Endothelial cell of umbilical vein (primary cell): ENCODE data around the gene MAP3K14. TPM values are rescaled to one million over a fixed set of nuclear protein-coding genes. Genes with fewer than 3 reads are reported as not detected.
A peak's percentile ranks its signal among the peaks of the same experiment; 100 is the strongest.

Experiments used
- BruUV-seq: library from RNA; stranded (reverse); fragments of 400-500 nt; replicated peaks from 2 replicates; lab custom pipeline; 2021; lab: Mats Ljungman, UMichigan
- CTCF ChIA-PET: fragments of 300-600, 350-600 bp; sonication (Branson Sonifier 250); formaldehyde crosslinking; loops from one replicate; lab custom pipeline; 2021; ENCODE audit warnings: antibody characterized with exemption, inconsistent platforms; lab: Charles Lee
- POLR2A ChIA-PET: fragments of 300-600, 350-600 bp; sonication (Branson Sonifier 250); formaldehyde crosslinking; loops from one replicate; lab custom pipeline; 2021; ENCODE audit warnings: antibody characterized with exemption, inconsistent platforms; lab: Charles Lee
- DNase-seq: peaks from one replicate; pipeline ENCODE4 v3.0.0-alpha.2; 2011; ENCODE audit warnings: low read depth, low spot score
- FAIRE-seq: peaks from 2 replicates; lab custom pipeline; 2011; peaks lifted over from hg19 to GRCh38; lab: Jason Lieb, UNC
- H2AFZ ChIP-seq: 2 replicates; pipeline ENCODE4 v1.6.0; 2012; ENCODE audit warnings: low read depth, low read length, control low read depth, inconsistent platforms
- H3K27ac ChIP-seq: 2 replicates; pipeline ENCODE4 v1.5.1; 2011; ENCODE audit warnings: low read depth, mild to moderate bottlenecking, control low read depth, low read length, moderate library complexity; ENCODE audit not compliant: insufficient read depth
- H3K27me3 ChIP-seq, 2 experiments: 2 replicates each; pipeline versions ENCODE4 v1.6.0 to v1.6.1; 2011; ENCODE audit warnings: low read length in 2 of 2, mixed read lengths in 1 of 2; ENCODE audit not compliant: control insufficient read depth in 2 of 2, insufficient read depth in 2 of 2
- H3K36me3 ChIP-seq, 2 experiments: 2 replicates in 1 of 2; 3 replicates in 1 of 2; pipeline ENCODE4 v1.5.1; 2011; ENCODE audit warnings: low read length in 2 of 2, mild to moderate bottlenecking in 1 of 2, moderate library complexity in 1 of 2; ENCODE audit not compliant: control insufficient read depth in 2 of 2, insufficient read depth in 2 of 2; ENCODE audit errors: extremely low read depth in 1 of 2
- H3K4me1 ChIP-seq: 3 replicates; pipeline ENCODE4 v1.5.1; 2011; ENCODE audit warnings: mild to moderate bottlenecking, low read length; ENCODE audit not compliant: control insufficient read depth, insufficient read depth; ENCODE audit errors: extremely low read depth
- H3K4me2 ChIP-seq: 2 replicates; pipeline ENCODE4 v1.6.1; 2011; ENCODE audit warnings: low read length, control low read depth, mixed read lengths; ENCODE audit not compliant: insufficient read depth
- H3K4me3 ChIP-seq, 3 experiments: fragments of 200-600 bp in 1 of 3; sonication (generic), shearing (Covaris generic) in 1 of 3; replicated peaks in 1 of 3; 2 replicates each; pipeline ENCODE4 v1.5.1; 2011 to 2016; ENCODE audit warnings: control low read depth in 3 of 3, low read length in 3 of 3, mild to moderate bottlenecking in 2 of 3, inconsistent platforms in 1 of 3, low read depth in 1 of 3, moderate library complexity in 1 of 3; ENCODE audit not compliant: insufficient read depth in 1 of 3
- H3K79me2 ChIP-seq: 2 replicates; pipeline ENCODE4 v1.6.0; 2012; ENCODE audit warnings: low read length, inconsistent platforms; ENCODE audit not compliant: control insufficient read depth, insufficient read depth
- H3K9ac ChIP-seq: replicated peaks from 2 replicates; pipeline ENCODE3; 2011; ENCODE audit warnings: low read length, control low read depth; ENCODE audit not compliant: insufficient read depth; ENCODE audit errors: extremely low read depth
- H3K9me1 ChIP-seq: replicated peaks from 3 replicates; pipeline ENCODE4 v1.6.0; 2011; ENCODE audit warnings: mild to moderate bottlenecking, low read length; ENCODE audit not compliant: control insufficient read depth, insufficient read depth; ENCODE audit errors: extremely low read depth
- H3K9me3 ChIP-seq: replicated peaks from 2 replicates; pipeline ENCODE4 v1.5.1; 2012; ENCODE audit warnings: low read length, inconsistent platforms; ENCODE audit not compliant: control insufficient read depth, insufficient read depth
- H4K20me1 ChIP-seq: replicated peaks from 2 replicates; pipeline ENCODE3; 2011; ENCODE audit warnings: mild to moderate bottlenecking, low read length; ENCODE audit not compliant: control insufficient read depth, insufficient read depth; ENCODE audit errors: extremely low read depth
- EZH2 ChIP-seq: IDR thresholded peaks from 2 replicates; pipeline ENCODE4 v1.6.1; 2012; ENCODE audit warnings: borderline replicate concordance, low read depth, mild to moderate bottlenecking, moderate library complexity, low read length, inconsistent platforms; ENCODE audit not compliant: severe bottlenecking
- FOS ChIP-seq: IDR thresholded peaks from 2 replicates; pipeline ENCODE4 v1.6.1; 2011; ENCODE audit warnings: mild to moderate bottlenecking, low read length, moderate library complexity, borderline replicate concordance; ENCODE audit not compliant: insufficient read depth
- GATA2 ChIP-seq: IDR thresholded peaks from 2 replicates; pipeline ENCODE4 v1.7.0; 2011; ENCODE audit warnings: low read depth, mild to moderate bottlenecking, moderate library complexity, mixed read lengths, low read length; ENCODE audit not compliant: insufficient read length, insufficient read depth
- JUN ChIP-seq: IDR thresholded peaks from 2 replicates; pipeline ENCODE4 v1.6.1; 2011; ENCODE audit warnings: borderline replicate concordance, low read depth; ENCODE audit not compliant: insufficient read length, insufficient read depth
- MAX ChIP-seq: IDR thresholded peaks from 2 replicates; pipeline ENCODE4 v1.6.1; 2011; ENCODE audit not compliant: insufficient read depth, insufficient read length
- MYC ChIP-seq: IDR thresholded peaks from one replicate; pipeline ENCODE4 v1.6.1; 2011; ENCODE audit warnings: mild to moderate bottlenecking, low read depth, low read length
- POLR2A ChIP-seq: IDR thresholded peaks from 2 replicates; pipeline ENCODE4 v1.6.1; 2012; ENCODE audit warnings: low read depth, mild to moderate bottlenecking, control low read depth, low read length
- POLR2AphosphoS5 ChIP-seq: IDR thresholded peaks from 2 replicates; pipeline ENCODE4 v1.6.1; 2012; ENCODE audit warnings: low read depth, mild to moderate bottlenecking, control low read depth, low read length, moderate library complexity; ENCODE audit not compliant: insufficient read depth
- dilution Hi-C: fragments of 300-500 bp; cut with MboI; formaldehyde crosslinking; loops from one replicate; pipeline ENCODE4 v1.15.0; 2019; ENCODE audit warnings: low sequenced_read_pairs; ENCODE audit not compliant: extremely low pct_ligation_motif_present
- intact Hi-C: fragments of 100-400 bp; cut with micrococcal nuclease; formaldehyde crosslinking; loops from one replicate; pipeline ENCODE4 v1.10.0; 2022
- polyA plus RNA-seq, 4 experiments: library from polyadenylated mRNA; depleted of rRNA in 3 of 4; stranded (reverse) in 3 of 4; unstranded in 1 of 4; fragments of >200 nt; gene quantifications; 2 replicates each; pipeline versions ENCODE4 v1.2.1 to v1.2.3, GENCODE V29; 2011 to 2012; ENCODE audit warnings: missing spikeins in 1 of 4
- total RNA-seq: library from RNA; stranded (reverse); gene quantifications from 2 replicates; pipeline ENCODE4 v1.2.3, GENCODE V29; 2021
- TF ChIP-seq, protein P1 (sequence below), 2 donors: IDR thresholded peaks; 1 replicate in 1 of 2; 2 replicates in 1 of 2; pipeline ENCODE4 v1.5.1; 2011; ENCODE audit warnings: low read length in 2 of 2, mild to moderate bottlenecking in 2 of 2, moderate library complexity in 2 of 2, control low read depth in 1 of 2, inconsistent platforms in 1 of 2, low read depth in 1 of 2; ENCODE audit not compliant: insufficient read depth in 1 of 2; ENCODE audit errors: extremely low read depth in 1 of 2

MAP3K14 gene
- total and polyA plus RNA-seq, 2 donors (not counting 3 experiments of a cell fraction or from before 2014, with no cell fraction given), result 5.4 to 9.8 TPM

DNA sequence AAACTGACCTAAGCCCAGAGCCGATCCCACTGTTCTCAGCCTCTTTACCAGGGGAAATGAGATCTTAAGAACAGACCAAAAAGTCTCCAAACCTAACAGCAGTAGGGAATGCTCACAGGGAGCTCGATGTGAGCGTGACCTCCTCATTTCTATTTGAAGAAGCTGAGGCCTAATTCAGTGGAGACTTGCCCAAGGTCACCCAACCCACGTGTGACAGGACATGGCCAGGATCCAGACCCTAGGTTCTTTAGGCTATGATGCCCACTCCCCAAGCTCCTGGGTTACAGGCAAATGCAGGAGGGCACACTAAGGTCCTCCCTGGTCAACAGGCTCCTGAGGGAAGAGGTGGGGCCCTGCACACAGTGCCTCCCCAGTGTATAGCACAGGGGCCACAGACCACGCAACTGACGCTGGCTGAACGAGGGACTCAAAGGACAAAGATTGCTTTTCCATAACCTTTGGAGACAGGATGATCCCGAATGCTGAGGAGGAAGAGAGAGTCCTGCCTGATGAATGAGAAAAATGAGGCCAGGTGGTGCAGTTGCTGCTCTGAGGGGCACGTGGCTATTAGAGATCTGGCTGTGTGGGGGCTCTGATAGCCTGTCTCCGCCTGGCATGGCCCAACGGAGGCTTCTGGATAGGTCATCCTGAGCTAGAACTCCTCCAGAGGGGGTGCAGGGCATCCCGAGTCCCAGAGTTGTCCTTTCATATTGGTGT lies 24.0 kb downstream of the MAP3K14 start:
- Histone ChIP-seq H3K9me3 (no peaks in the 10 kb centered on the region), H3K36me3 (peaks cover 0 to 14% of the 10 kb centered on the region in 2 experiments), H3K79me2 (peaks cover 35% of the 10 kb centered on the region), H3K4me2 (no peak overlapping the region), H3K27me3 (no peaks in the 10 kb centered on the region), H2AFZ (no peak overlapping the region), H3K9ac (no peak overlapping the region), H3K4me3 (no peak overlapping the region), H3K9me1 (no peaks in the 10 kb centered on the region), H3K4me1 (peaks cover 45% of the 10 kb centered on the region), H3K27ac (peak overlapping the region; percentile 7), H4K20me1 (no peaks in the 10 kb centered on the region)
- no peak for DNase-seq
- dilution Hi-C loops (no loop called here), intact Hi-C loops (loop anchor here (1.0 to 2.0 kb wide), 2 partner anchors 24 to 78 kb away; partner anchors contain the start of gene MAP3K14)
- no TSS peak for BruUV-seq
- no peak for FAIRE-seq
- POLR2A ChIA-PET, result interaction anchor here (1.5 kb wide), 1 partner anchor 144 kb away, joined by 7 read pairs; the partner anchor contains the start of gene HEXIM1
- CTCF ChIA-PET, result interaction anchor here (0.9 to 5.3 kb wide), 17 partner anchors 7 to 158 kb away, joined by 3 to 69 read pairs (median 4); partner anchors contain the start of genes ACBD4 and MAP3K14
- TF ChIP-seq EZH2 (no peak), MAX (no peak), POLR2AphosphoS5 (no peak), POLR2A (no peak), MYC (no peak), JUN (no peak), GATA2 (no peak), FOS (no peak)
- TF ChIP-seq, protein P1, sequence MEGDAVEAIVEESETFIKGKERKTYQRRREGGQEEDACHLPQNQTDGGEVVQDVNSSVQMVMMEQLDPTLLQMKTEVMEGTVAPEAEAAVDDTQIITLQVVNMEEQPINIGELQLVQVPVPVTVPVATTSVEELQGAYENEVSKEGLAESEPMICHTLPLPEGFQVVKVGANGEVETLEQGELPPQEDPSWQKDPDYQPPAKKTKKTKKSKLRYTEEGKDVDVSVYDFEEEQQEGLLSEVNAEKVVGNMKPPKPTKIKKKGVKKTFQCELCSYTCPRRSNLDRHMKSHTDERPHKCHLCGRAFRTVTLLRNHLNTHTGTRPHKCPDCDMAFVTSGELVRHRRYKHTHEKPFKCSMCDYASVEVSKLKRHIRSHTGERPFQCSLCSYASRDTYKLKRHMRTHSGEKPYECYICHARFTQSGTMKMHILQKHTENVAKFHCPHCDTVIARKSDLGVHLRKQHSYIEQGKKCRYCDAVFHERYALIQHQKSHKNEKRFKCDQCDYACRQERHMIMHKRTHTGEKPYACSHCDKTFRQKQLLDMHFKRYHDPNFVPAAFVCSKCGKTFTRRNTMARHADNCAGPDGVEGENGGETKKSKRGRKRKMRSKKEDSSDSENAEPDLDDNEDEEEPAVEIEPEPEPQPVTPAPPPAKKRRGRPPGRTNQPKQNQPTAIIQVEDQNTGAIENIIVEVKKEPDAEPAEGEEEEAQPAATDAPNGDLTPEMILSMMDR (IDR thresholded peaks at IDR 0.05; ENCODE audit: extremely low read depth in 1 of 2, insufficient read depth in 1 of 2, low read depth in 1 of 2, low read length in 2 of 2), result no peak
